SK-N-SH treated with all-trans-retinoic acid at 6 μM for 48 hours (cell line): ENCODE results near the gene RBM46.

ENCODE experiments used
- ARNTL ChIP-seq: fragments of 450-650 bp; formaldehyde crosslinking; IDR thresholded peaks from 2 replicates; pipeline ENCODE4 v1.5.0; 2020; ENCODE audit warnings: low read depth, mild to moderate bottlenecking, moderate library complexity, borderline replicate concordance
- ISL1 ChIP-seq: fragments of 250-450 bp; sonication (Bioruptor Pico); IDR thresholded peaks from 2 replicates; pipeline ENCODE4 v2.1.2; 2022; ENCODE audit warnings: mild to moderate bottlenecking, moderate library complexity
- PATZ1 ChIP-seq: fragments of 250-450 bp; sonication (Bioruptor Pico); IDR thresholded peaks from 2 replicates; pipeline ENCODE4 v1.8.0; 2020; ENCODE audit warnings: mild to moderate bottlenecking, moderate library complexity, borderline replicate concordance
- TCF4 ChIP-seq: fragments of 250-450 bp; sonication (Bioruptor Pico); IDR thresholded peaks from 2 replicates; pipeline ENCODE4 v1.8.0; 2021; ENCODE audit warnings: mild to moderate bottlenecking, moderate library complexity, borderline replicate concordance
- TSHZ2 ChIP-seq: fragments of 250-450 bp; sonication (Bioruptor Pico); IDR thresholded peaks from 2 replicates; pipeline ENCODE4 v1.5.0; 2020; ENCODE audit warnings: mild to moderate bottlenecking, moderate library complexity
- ZFP3 ChIP-seq: fragments of 250-450 bp; sonication (Bioruptor Pico); IDR thresholded peaks from 2 replicates; pipeline ENCODE4 v1.5.0; 2020; ENCODE audit warnings: mild to moderate bottlenecking, moderate library complexity
- ZFP30 ChIP-seq: fragments of 450-650 bp; formaldehyde crosslinking; IDR thresholded peaks from 2 replicates; pipeline ENCODE4 v1.5.0; 2022; ENCODE audit warnings: mild to moderate bottlenecking, moderate library complexity

- TF ChIP-seq ZFP3 (no peak), PATZ1 (CRISPR knock-in tag) (no peak), ISL1 (CRISPR knock-in tag) (no peak), ZFP30 (CRISPR knock-in tag) (no peak), TCF4 (CRISPR knock-in tag) (no peak), ARNTL (CRISPR knock-in tag) (no peak), TSHZ2 (no peak)
Measured at GRCh38 chr4:154869301-154869700, 88.2 kb downstream of the RBM46 start.
